HCT116 (cell line): ENCODE data around the gene RIT1. TPM values are rescaled to one million over a fixed set of nuclear protein-coding genes. Genes with fewer than 3 reads are reported as not detected.

Experiments used
- ATAC-seq: fragments of 200-7000 bp; cut with Tn5 transposase; 2 replicates; pipeline ENCODE4 v1.9.1; 2020; ENCODE audit warnings: mild to moderate bottlenecking, moderate library complexity
- BruUV-seq: library from RNA; stranded (reverse); fragments of 400-500 nt; replicated peaks from 2 replicates; lab custom pipeline; 2021; lab: Mats Ljungman, UMichigan
- CTCF ChIA-PET: fragments of 300-600 bp; sonication (Branson Sonifier 250); formaldehyde crosslinking; loops from one replicate; lab custom pipeline; 2021; ENCODE audit warnings: antibody characterized with exemption; lab: Charles Lee
- POLR2A ChIA-PET: fragments of 300-600, 350-600 bp; sonication (Branson Sonifier 250); formaldehyde crosslinking; loops from one replicate; lab custom pipeline; 2021; ENCODE audit warnings: antibody characterized with exemption; lab: Charles Lee
- RAD21 ChIA-PET, 2 experiments: fragments of 300-600 bp; sonication (Branson Sonifier 250); formaldehyde crosslinking; loops; one replicate each; lab custom pipeline; 2023; ENCODE audit warnings: low total read pairs in 2 of 2; ENCODE audit not compliant: uncharacterized antibody in 2 of 2, unreplicated experiment in 2 of 2, low non-redundant PET in 1 of 2; lab: Charles Lee
- DNase-seq: peaks from one replicate; pipeline ENCODE4 v3.0.0-alpha.2; 2010; ENCODE audit warnings: low read depth, low spot score
- H2AFZ ChIP-seq: fragments of 200-600 bp; shearing (Covaris generic), sonication (generic); 2 replicates; pipeline ENCODE4 v1.6.1; 2017; ENCODE audit warnings: low read depth, mixed run types, mixed read lengths, antibody characterized with exemption, low read length; ENCODE audit not compliant: poor library complexity, severe bottlenecking
- H3K27ac ChIP-seq: 2 replicates; pipeline ENCODE4 v1.5.1; 2012; ENCODE audit warnings: low read depth, low read length
- H3K27me3 ChIP-seq: fragments of 200-600 bp; sonication (generic); 2 replicates; pipeline ENCODE4 v1.6.1; 2016; ENCODE audit warnings: mixed run types, low read length, mixed read lengths; ENCODE audit not compliant: insufficient read depth
- H3K36me3 ChIP-seq, 2 experiments: fragments of 200-500 bp in 1 of 2; fragments of 200-600 bp in 1 of 2; sonication (Bioruptor generic) in 1 of 2; sonication (generic) in 1 of 2; 2 replicates each; pipeline versions ENCODE4 v1.5.1 to v1.6.1; 2014 to 2016; ENCODE audit warnings: low read length in 2 of 2, inconsistent platforms in 1 of 2, mixed read lengths in 1 of 2, mixed run types in 1 of 2; ENCODE audit not compliant: insufficient read depth in 2 of 2, control insufficient read depth in 1 of 2
- H3K4me1 ChIP-seq, 2 experiments: fragments of 200-600 bp in 1 of 2; sonication (generic) in 1 of 2; 2 replicates each; pipeline versions ENCODE4 v1.5.1 to v1.6.1; 2012 to 2017; ENCODE audit warnings: low read length in 2 of 2, inconsistent platforms in 1 of 2, mild to moderate bottlenecking in 1 of 2, mixed read lengths in 1 of 2, mixed run types in 1 of 2, moderate library complexity in 1 of 2; ENCODE audit not compliant: insufficient read depth in 2 of 2, control insufficient read depth in 1 of 2
- H3K4me2 ChIP-seq: fragments of 200-600 bp; sonication (generic); 2 replicates; pipeline ENCODE4 v1.6.1; 2017; ENCODE audit warnings: mixed run types, low read length, mixed read lengths
- H3K4me3 ChIP-seq, 2 experiments: fragments of 200-600 bp in 1 of 2; sonication (generic) in 1 of 2; replicated peaks in 1 of 2; 2 replicates each; pipeline ENCODE4 v1.5.1; 2011 to 2016; ENCODE audit warnings: low read length in 2 of 2, control low read depth in 1 of 2, low read depth in 1 of 2, mild to moderate bottlenecking in 1 of 2, mixed read lengths in 1 of 2, mixed run types in 1 of 2
- H3K79me2 ChIP-seq: fragments of 200-600 bp; sonication (generic); 2 replicates; pipeline ENCODE4 v1.6.1; 2017; ENCODE audit warnings: mild to moderate bottlenecking, mixed run types, low read length, moderate library complexity, mixed read lengths; ENCODE audit not compliant: insufficient read depth
- H3K9ac ChIP-seq: fragments of 200-600 bp; sonication (generic); 2 replicates; pipeline ENCODE4 v1.6.1; 2016; ENCODE audit warnings: low read length, mixed read lengths
- H3K9me2 ChIP-seq: fragments of 200-600 bp; sonication (generic), shearing (Covaris generic); 2 replicates; pipeline ENCODE4 v1.6.1; 2017; ENCODE audit warnings: mixed run types, mild to moderate bottlenecking, moderate library complexity; ENCODE audit not compliant: insufficient read depth
- H3K9me3 ChIP-seq, 2 experiments: fragments of 200-500 bp in 1 of 2; fragments of 200-600 bp in 1 of 2; sonication (Bioruptor generic) in 1 of 2; sonication (generic) in 1 of 2; 2 replicates each; pipeline ENCODE4 v1.6.1; 2014 to 2017; ENCODE audit warnings: low read length in 2 of 2, mixed read lengths in 2 of 2, inconsistent platforms in 1 of 2, low read depth in 1 of 2, mild to moderate bottlenecking in 1 of 2, mixed run types in 1 of 2, moderate library complexity in 1 of 2; ENCODE audit not compliant: control insufficient read depth in 1 of 2, insufficient read depth in 1 of 2
- H4K20me1 ChIP-seq: fragments of 200-600 bp; sonication (generic), shearing (Covaris generic); 2 replicates; pipeline ENCODE4 v1.6.1; 2017; ENCODE audit warnings: mixed run types, mild to moderate bottlenecking, moderate library complexity; ENCODE audit not compliant: insufficient read depth
- CBX3 ChIP-seq: IDR thresholded peaks from 2 replicates; pipeline ENCODE4 v1.6.1; 2012; ENCODE audit warnings: low read depth
- CEBPB ChIP-seq: IDR thresholded peaks from 2 replicates; pipeline ENCODE4 v1.6.1; 2012; ENCODE audit warnings: low read depth
- EGR1 ChIP-seq: IDR thresholded peaks from 2 replicates; pipeline ENCODE4 v1.6.1; 2012; ENCODE audit warnings: low read depth
- EZH2 ChIP-seq: fragments of 200-600 bp; sonication (generic); IDR thresholded peaks from 2 replicates; pipeline ENCODE4 v1.6.1; 2017; ENCODE audit warnings: antibody characterized with exemption, mixed run types
- FOSL1 ChIP-seq: IDR thresholded peaks from 2 replicates; pipeline ENCODE4 v1.6.1; 2012; ENCODE audit warnings: low read depth
- JUND ChIP-seq: IDR thresholded peaks from 2 replicates; pipeline ENCODE4 v1.6.1; 2012
- POLR2A ChIP-seq: IDR thresholded peaks from 2 replicates; pipeline ENCODE4 v1.7.0; 2011; ENCODE audit warnings: borderline replicate concordance; ENCODE audit not compliant: insufficient read depth, insufficient read length; ENCODE audit errors: extremely low read depth
- POLR2AphosphoS5 ChIP-seq: IDR thresholded peaks from 2 replicates; pipeline ENCODE4 v1.6.1; 2011; ENCODE audit warnings: mild to moderate bottlenecking, low read depth, low read length, moderate library complexity
- RAD21 ChIP-seq: IDR thresholded peaks from 2 replicates; pipeline ENCODE4 v1.6.1; 2012; ENCODE audit warnings: low read depth, mild to moderate bottlenecking
- SP1 ChIP-seq: IDR thresholded peaks from 2 replicates; pipeline ENCODE4 v1.6.1; 2012; ENCODE audit warnings: low read depth
- SRF ChIP-seq: IDR thresholded peaks from 2 replicates; pipeline ENCODE4 v1.6.1; 2012; ENCODE audit warnings: low read depth
- YY1 ChIP-seq: IDR thresholded peaks from 2 replicates; pipeline ENCODE4 v1.6.1; 2011; ENCODE audit warnings: low read length, low read depth, moderate library complexity, mild to moderate bottlenecking; ENCODE audit not compliant: insufficient replicate concordance; ENCODE audit errors: extremely low read depth
- ZFX ChIP-seq: fragments of 450-650 bp; IDR thresholded peaks from 2 replicates; pipeline ENCODE4 v1.6.1; 2017
- ZNF274 ChIP-seq: fragments of 200-500 bp; sonication (Bioruptor generic); IDR thresholded peaks from 2 replicates; pipeline ENCODE4 v1.6.1; 2014; ENCODE audit warnings: mild to moderate bottlenecking, low read depth, low read length, inconsistent platforms
- intact Hi-C: fragments of 100-400 bp; cut with micrococcal nuclease; formaldehyde crosslinking; loops from 2 replicates; pipeline ENCODE4 v1.10.0; 2022
- total RNA-seq: library from RNA; stranded (reverse); gene quantifications from one replicate; pipeline ENCODE4 v1.2.1, GENCODE V29; 2021; ENCODE audit not compliant: unreplicated experiment
- TF ChIP-seq, protein P1 (sequence below): IDR thresholded peaks from 2 replicates; pipeline ENCODE4 v1.6.1; 2012; ENCODE audit warnings: low read depth
- TF ChIP-seq, protein P2 (sequence below): IDR thresholded peaks from 2 replicates; pipeline ENCODE4 v1.6.1; 2012
- TF ChIP-seq, protein P3 (sequence below), 3 experiments: fragments of 200-600 bp in 1 of 3; sonication (generic) in 1 of 3; IDR thresholded peaks in 2 of 3; conservative IDR thresholded peaks in 1 of 3; 2 replicates each; pipeline ENCODE4 v1.5.1; 2012 to 2017; ENCODE audit warnings: low read depth in 2 of 3, low read length in 2 of 3, antibody characterized with exemption in 1 of 3, borderline replicate concordance in 1 of 3, control low read depth in 1 of 3, mild to moderate bottlenecking in 1 of 3, mixed read lengths in 1 of 3, mixed run types in 1 of 3, moderate library complexity in 1 of 3; ENCODE audit not compliant: insufficient read depth in 1 of 3

The RIT1 gene
- total RNA-seq, 1 experiment from 2014 or later = 10.2 TPM

DNA sequence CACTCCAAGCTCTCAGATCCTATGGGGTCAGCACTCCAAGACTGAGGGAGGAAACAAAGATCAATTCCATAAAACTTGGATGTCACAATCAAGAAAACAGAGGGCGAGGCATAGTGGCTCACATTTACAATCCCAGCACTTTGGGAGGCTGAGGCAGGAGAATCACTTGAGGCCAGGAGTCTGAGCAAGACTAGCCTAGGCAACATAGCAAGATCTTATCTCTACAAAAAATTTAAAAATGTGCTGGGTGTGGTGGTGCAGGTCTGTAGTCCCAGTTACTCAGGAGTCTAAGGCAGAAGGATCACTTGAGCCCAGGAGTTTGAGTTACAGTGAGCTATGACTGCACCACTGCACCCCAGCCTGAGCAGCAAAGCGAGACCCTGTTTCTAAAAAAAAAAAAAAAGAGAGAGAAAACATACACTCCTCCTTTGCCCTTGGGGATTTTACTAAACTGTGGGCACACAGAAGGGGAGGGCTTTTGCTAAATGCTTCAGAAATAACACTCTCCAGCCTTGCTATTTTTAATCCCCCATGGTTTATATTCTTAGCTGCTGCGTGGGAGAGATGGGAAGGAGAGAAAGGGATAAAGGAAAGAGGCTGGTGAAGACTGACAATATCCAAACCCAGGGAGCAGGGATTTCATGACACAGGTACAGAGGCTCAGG lies 49.1 kb upstream of the RIT1 start:
- peaks cover 24 to 40% of the 10 kb centered on the region in 2 experiments for H3K4me1 ChIP-seq
- no peaks in the 10 kb centered on the region for H3K9me2 ChIP-seq
- H3K4me2 ChIP-seq = peak overlapping the region; percentile 3; the same call in 1 of the 2 replicates
- intact Hi-C loops = no loop called here
- peak overlapping the region; percentile 64 for H3K9ac ChIP-seq
- no peak overlapping the region for H2AFZ ChIP-seq
- H4K20me1 ChIP-seq = no peaks in the 10 kb centered on the region
- H3K27me3 ChIP-seq = no peaks in the 10 kb centered on the region
- H3K4me3 ChIP-seq = no peak overlapping the region
- TF ChIP-seq YY1 = no peak
- TF ChIP-seq, protein P1, sequence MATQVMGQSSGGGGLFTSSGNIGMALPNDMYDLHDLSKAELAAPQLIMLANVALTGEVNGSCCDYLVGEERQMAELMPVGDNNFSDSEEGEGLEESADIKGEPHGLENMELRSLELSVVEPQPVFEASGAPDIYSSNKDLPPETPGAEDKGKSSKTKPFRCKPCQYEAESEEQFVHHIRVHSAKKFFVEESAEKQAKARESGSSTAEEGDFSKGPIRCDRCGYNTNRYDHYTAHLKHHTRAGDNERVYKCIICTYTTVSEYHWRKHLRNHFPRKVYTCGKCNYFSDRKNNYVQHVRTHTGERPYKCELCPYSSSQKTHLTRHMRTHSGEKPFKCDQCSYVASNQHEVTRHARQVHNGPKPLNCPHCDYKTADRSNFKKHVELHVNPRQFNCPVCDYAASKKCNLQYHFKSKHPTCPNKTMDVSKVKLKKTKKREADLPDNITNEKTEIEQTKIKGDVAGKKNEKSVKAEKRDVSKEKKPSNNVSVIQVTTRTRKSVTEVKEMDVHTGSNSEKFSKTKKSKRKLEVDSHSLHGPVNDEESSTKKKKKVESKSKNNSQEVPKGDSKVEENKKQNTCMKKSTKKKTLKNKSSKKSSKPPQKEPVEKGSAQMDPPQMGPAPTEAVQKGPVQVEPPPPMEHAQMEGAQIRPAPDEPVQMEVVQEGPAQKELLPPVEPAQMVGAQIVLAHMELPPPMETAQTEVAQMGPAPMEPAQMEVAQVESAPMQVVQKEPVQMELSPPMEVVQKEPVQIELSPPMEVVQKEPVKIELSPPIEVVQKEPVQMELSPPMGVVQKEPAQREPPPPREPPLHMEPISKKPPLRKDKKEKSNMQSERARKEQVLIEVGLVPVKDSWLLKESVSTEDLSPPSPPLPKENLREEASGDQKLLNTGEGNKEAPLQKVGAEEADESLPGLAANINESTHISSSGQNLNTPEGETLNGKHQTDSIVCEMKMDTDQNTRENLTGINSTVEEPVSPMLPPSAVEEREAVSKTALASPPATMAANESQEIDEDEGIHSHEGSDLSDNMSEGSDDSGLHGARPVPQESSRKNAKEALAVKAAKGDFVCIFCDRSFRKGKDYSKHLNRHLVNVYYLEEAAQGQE = no peak
- TF ChIP-seq, protein P2, sequence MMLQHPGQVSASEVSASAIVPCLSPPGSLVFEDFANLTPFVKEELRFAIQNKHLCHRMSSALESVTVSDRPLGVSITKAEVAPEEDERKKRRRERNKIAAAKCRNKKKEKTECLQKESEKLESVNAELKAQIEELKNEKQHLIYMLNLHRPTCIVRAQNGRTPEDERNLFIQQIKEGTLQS = no peak
- no peak for TF ChIP-seq FOSL1
- no peak for TF ChIP-seq EZH2
- no peak for TF ChIP-seq EGR1
- no peak for TF ChIP-seq CEBPB
- TF ChIP-seq, protein P3, sequence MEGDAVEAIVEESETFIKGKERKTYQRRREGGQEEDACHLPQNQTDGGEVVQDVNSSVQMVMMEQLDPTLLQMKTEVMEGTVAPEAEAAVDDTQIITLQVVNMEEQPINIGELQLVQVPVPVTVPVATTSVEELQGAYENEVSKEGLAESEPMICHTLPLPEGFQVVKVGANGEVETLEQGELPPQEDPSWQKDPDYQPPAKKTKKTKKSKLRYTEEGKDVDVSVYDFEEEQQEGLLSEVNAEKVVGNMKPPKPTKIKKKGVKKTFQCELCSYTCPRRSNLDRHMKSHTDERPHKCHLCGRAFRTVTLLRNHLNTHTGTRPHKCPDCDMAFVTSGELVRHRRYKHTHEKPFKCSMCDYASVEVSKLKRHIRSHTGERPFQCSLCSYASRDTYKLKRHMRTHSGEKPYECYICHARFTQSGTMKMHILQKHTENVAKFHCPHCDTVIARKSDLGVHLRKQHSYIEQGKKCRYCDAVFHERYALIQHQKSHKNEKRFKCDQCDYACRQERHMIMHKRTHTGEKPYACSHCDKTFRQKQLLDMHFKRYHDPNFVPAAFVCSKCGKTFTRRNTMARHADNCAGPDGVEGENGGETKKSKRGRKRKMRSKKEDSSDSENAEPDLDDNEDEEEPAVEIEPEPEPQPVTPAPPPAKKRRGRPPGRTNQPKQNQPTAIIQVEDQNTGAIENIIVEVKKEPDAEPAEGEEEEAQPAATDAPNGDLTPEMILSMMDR (IDR thresholded peaks at IDR 0.05 in 2 of 3, conservative IDR thresholded peaks at IDR 0.05 in 1 of 3; ENCODE audit: borderline replicate concordance in 1 of 3, insufficient read depth in 1 of 3, low read depth in 2 of 3, low read length in 2 of 3) = no peak
- TF ChIP-seq SP1 = no peak
- no peak for TF ChIP-seq ZFX
- TF ChIP-seq POLR2A = no peak
- TF ChIP-seq RAD21 = no peak
- TF ChIP-seq CBX3 = no peak
- no peak; the same call in 1 of the 2 replicates for TF ChIP-seq POLR2AphosphoS5
- TF ChIP-seq ZNF274 = no peak
- TF ChIP-seq SRF = no peak
- no peak for TF ChIP-seq JUND
- RAD21 ChIA-PET = no interaction called here
- CTCF ChIA-PET = no interaction called here
- H3K27ac ChIP-seq = no peak overlapping the region
- DNase-seq (no peak), ATAC-seq (no peak)
- H3K9me3 ChIP-seq = no peaks in the 10 kb centered on the region
- POLR2A ChIA-PET = interaction anchor here (3.0 kb wide), 1 partner anchor 17 kb away, joined by 28 read pairs; the partner anchor contains the start of gene ARHGEF2
- peaks cover 7% of the 10 kb centered on the region; the same call in 1 of the 2 replicates for H3K79me2 ChIP-seq
- peaks cover 21 to 32% of the 10 kb centered on the region in 2 experiments; a peak in 2 of 4 replicates for H3K36me3 ChIP-seq
- BruUV-seq = no TSS peak
